HCEC 1CT (cell line): ENCODE results near the gene GRIN2D.
"Not testable (repeated sequence)": the region's sequence is repeated elsewhere in the genome, so short reads cannot be mapped to it uniquely, and the experiment has no call there.

ENCODE experiments used
- DNase-seq: peaks from one replicate; pipeline ENCODE4 v3.0.0-alpha.2; 2017

The GRIN2D gene

GRCh38 chr19:48393559-48394330 is at the start of gene GRIN2D:
Gene GRIN2D, plus strand, starts transcription at chr19:48393668. Its CDS starts 4,725 bp downstream, at chr19:48398393.
- DNase-seq, result no peak

- no peak for DNase-seq
Measured at GRCh38 chr19:48344892-48345291, 48.6 kb upstream of the GRIN2D start.

GRCh38 chr19:48346191-48346590 is 47.3 kb upstream of the GRIN2D start:
- no peak for DNase-seq

GRCh38 chr19:48348045-48348444 is 45.4 kb upstream of the GRIN2D start:
- no peak for DNase-seq

- DNase-seq, result no peak
Measured at GRCh38 chr19:48348737-48349136, 44.7 kb upstream of the GRIN2D start.

- no peak for DNase-seq
Measured at GRCh38 chr19:48350856-48351255, 42.6 kb upstream of the GRIN2D start.

- peak; percentile 25 for DNase-seq
Measured at GRCh38 chr19:48351341-48351752, 42.1 kb upstream of the GRIN2D start.

- DNase-seq, result no peak
Measured at GRCh38 chr19:48353677-48354076, 39.8 kb upstream of the GRIN2D start.

- DNase-seq, result no peak
Measured at GRCh38 chr19:48354332-48354992, 39.0 kb upstream of the GRIN2D start.

- DNase-seq, result no peak
Measured at GRCh38 chr19:48355365-48355954, 38.0 kb upstream of the GRIN2D start.

- no peak for DNase-seq
Measured at GRCh38 chr19:48359123-48359522, 34.3 kb upstream of the GRIN2D start.

- no peak for DNase-seq
Measured at GRCh38 chr19:48361912-48362311, 31.6 kb upstream of the GRIN2D start.

GRCh38 chr19:48362716-48363499 is 30.6 kb upstream of the GRIN2D start:
- peak; percentile 94 for DNase-seq

GRCh38 chr19:48363500-48363809 is 30.0 kb upstream of the GRIN2D start:
- DNase-seq, result no peak

GRCh38 chr19:48363810-48364597 is 29.5 kb upstream of the GRIN2D start, which contains the start of the genes SYNGR4 and TMEM143:
Gene SYNGR4, plus strand, starts transcription at chr19:48364367. Its CDS starts 1,476 bp downstream, at chr19:48365843.
Gene TMEM143, minus strand, starts transcription at chr19:48363940. Its CDS starts 20 bp downstream, at chr19:48363920.
- DNase-seq, result peak; percentile 97

GRCh38 chr19:48364598-48365348 is 28.7 kb upstream of the GRIN2D start:
- no peak for DNase-seq

- DNase-seq, result no peak
Measured at GRCh38 chr19:48365602-48366001, 27.9 kb upstream of the GRIN2D start.

- no peak for DNase-seq
Measured at GRCh38 chr19:48367855-48368254, 25.6 kb upstream of the GRIN2D start.

- no peak for DNase-seq
Measured at GRCh38 chr19:48368936-48369335, 24.5 kb upstream of the GRIN2D start.

- DNase-seq, result no peak
Measured at GRCh38 chr19:48370955-48371354, 22.5 kb upstream of the GRIN2D start.

GRCh38 chr19:48371367-48371766 is 22.1 kb upstream of the GRIN2D start:
- DNase-seq, result no peak

- DNase-seq, result not testable (repeated sequence)
Measured at GRCh38 chr19:48371771-48372170, 21.7 kb upstream of the GRIN2D start.
